NOMO-1 treated with dmso at 0.1 percent for 144 hours (cell line): ENCODE measurements around the gene HOXA4.

Experiments used
- DNase-seq: peaks from one replicate; lab custom pipeline; 2025; ENCODE audit not compliant: unreplicated experiment; lab: John Stamatoyannopoulos, UW

The HOXA4 gene

GRCh38 chr7:27169658-27170425 is 39.3 kb upstream of the HOXA4 start:
- DNase-seq, result no peak

GRCh38 chr7:27168265-27168947 is 37.8 kb upstream of the HOXA4 start:
- DNase-seq, result no peak

DNA sequence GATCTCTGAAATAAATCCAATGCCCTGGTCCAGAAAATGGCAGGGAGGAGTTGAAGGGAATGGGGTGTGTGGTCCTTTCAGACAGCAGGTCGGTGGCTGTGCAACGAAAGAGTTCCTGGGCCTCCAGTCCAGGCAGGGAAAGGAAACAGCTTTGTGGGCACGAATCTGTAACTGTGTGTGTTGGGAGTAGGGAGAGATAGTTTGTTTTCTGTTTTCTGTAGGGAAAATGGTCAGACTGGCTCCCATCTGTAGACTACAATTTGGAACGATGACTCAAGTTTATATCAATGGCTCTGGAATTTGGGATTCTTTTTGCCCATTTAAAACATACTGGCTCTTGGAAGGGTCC is 37.3 kb upstream of the HOXA4 start:
- no peak for DNase-seq

GRCh38 chr7:27166531-27167505 is 36.3 kb upstream of the HOXA4 start:
- no peak for DNase-seq

DNA sequence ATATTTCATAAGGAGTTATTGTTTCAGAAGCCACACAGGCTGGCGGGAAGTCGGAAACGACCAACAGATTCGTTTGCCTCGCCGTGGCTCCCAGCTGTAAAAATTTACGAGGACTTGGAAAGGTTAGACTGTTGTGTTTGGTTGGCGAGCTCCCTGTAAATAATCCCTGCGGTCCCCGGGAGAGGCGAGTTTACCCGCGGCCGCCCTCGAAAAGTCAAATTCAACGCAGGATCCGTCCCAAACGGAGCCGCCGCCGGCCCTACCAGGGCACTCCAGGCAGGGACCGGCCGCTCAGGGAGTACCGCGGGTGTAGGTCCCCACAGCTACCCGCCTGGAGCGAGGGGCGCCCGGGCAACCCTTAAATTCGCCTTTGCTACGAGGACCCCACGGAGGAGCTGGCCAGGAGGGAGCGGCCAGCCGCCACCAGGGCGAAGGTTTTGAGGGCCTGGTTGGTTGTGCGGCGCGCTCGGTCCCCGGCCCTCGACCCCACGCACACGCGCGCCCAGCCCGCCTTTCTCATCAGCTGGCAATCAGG is 35.5 kb upstream of the HOXA4 start:
- DNase-seq, result no peak

- peak; percentile 81 for DNase-seq
Measured at GRCh38 chr7:27165089-27165995, 34.8 kb upstream of the HOXA4 start, which contains the start of gene HOXA9. Gene HOXA9, minus strand, starts transcription at chr7:27165537. Its CDS starts 80 bp downstream, at chr7:27165457.

- no peak for DNase-seq
Measured at GRCh38 chr7:27164367-27165088, 34.0 kb upstream of the HOXA4 start.

- DNase-seq, result no peak
Measured at GRCh38 chr7:27164045-27164366, 33.4 kb upstream of the HOXA4 start.

DNA sequence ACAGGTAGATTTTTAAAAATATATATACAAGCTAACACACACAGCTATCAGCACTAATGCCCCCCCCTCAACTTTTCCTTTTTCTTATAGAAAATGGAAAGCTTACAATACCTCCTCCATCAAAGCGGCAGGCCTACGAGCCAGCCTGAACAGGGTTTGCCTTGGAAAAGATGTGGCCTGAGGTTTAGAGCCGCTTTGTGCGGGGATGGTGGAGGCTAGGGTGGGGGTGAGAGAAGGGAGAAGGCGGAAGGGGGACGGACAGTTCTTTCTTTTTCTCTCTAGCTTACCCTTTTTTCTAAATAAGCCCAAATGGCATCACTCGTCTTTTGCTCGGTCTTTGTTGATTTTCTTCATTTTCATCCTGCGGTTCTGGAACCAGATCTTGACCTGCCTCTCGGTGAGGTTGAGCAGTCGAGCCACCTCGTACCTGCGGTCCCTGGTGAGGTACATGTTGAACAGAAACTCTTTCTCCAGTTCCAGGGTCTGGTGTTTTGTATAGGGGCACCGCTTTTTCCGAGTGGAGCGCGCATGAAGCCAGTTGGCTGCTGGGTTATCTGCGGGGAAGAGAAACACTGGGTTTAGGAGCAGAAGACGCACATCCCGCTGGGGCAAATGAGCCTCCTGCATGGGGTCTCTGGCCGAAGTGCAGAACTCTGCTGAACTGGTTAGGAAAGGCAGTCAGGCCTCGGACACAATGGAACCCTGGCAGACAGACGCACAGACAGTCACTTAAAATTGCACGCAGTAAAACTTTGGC is 32.9 kb upstream of the HOXA4 start:
- no peak for DNase-seq

DNA sequence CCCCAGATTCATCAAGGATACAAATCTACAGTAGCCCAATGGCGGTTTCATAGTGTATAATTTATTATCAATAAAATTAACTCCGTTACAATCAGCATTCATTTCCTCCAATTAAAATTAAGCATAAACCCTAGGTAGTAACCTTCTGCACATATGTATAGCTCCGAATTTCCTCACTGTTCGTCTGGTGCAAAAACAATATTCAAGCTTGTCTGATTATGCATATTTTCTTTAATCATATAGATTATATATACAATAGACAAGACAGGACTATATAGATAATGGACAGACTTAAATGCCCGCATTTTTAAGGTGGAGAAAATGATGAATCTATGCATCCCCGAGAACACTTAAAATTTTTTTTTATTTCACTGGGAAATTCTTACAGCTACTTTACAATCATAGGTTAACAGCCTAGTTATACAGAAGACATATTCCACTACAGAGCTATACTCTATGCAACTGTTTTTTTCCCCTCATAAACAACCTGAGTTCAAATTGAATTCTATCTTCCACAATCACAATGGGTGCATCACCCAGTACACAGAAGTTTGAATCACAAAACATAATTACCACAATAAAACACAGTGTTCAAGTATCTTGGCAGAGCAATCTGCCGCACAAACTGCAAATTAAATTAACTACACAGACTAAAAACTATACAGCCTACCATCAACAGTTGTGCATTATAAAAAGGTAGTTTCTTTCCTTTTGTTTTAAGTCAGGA is 32.2 kb upstream of the HOXA4 start:
- DNase-seq, result no peak

DNA sequence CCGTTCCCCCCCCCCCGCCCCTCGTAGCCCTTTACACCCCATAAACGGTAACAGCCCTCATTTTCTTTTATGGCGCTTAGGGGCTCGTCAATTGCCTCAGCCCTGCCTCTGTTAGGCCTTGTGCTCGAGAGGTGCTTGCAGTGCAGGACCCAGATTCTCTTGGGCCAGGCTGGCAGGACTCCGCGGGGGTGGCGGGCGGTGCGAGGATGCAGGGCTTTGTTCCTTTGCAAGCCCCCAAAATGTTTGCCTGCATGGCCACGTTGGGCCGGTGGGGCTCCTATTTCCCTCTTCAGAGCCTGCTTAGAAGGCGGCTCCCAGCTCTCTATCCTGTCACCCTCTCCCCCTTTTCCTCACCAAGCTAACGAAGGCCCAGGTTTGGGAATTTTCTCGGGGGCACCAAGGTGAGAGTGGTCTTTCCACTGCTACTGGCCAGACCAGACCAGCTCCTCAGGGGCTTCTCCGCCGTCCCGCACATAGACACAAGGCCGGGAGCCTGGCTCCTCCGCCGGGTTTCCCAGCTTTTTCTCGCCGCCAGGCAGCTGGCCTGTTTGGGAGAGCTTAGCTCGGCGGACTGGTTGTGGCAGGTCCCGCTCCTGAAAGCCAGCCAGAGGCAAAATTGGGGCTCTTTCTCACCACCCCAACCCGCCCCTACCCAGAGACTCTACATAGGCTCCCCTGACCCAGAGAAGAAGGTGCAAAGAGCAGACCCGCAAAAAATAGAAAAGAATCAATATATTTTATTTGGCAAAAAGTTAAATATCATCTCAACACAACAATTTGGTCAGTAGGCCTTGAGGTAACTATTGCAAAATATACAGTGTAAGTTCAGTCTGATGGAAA is 31.4 kb upstream of the HOXA4 start:
- DNase-seq, result no peak

DNA sequence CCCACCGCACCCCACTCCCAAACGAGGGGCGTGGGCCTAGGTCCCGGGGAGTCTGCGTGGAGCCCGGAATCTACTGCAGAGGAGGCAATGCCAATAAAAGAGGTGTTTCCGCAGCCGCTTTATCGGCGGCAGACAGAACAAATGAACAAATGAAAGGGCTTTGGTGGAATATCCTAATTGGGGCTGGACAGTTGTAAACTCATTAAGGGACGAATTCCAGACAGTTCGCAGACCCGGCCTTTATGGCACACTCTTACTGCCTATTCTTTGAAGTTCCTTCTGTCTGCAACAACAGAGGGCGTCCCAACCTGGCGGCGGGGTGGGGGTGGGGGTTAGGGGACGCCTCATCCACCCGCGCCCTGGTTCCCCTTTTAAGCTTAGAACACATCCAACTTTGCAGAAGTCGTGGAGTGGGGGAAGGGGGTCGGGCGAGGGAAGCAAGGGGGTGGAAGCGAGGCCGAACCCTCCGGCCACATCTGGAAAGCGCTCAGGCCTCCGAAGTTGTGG is 30.7 kb upstream of the HOXA4 start:
- peak; percentile 63 for DNase-seq

GRCh38 chr7:27160546-27161213 is 30.1 kb upstream of the HOXA4 start:
- peak; percentile 74 for DNase-seq

DNA sequence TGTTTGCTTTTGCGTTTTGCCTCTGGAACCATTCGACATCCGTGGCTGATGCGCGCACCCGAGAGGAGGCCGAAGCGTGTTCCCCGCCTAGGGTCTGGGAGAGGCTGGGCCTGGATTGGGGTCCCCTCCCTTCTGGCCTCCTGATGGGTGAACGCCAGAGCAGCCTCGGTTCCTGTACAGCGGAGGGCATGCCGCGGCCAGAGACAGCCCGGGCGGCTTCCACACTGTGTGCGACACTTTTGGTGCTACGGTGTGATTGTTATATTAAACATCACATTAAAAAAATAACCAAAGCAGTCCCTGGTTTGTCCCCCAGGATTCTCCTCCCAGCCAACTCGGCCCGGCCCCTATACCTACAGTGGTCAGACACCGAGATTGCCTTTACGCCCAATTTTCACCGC is 29.6 kb upstream of the HOXA4 start:
- no peak for DNase-seq

- DNase-seq, result no peak
Measured at GRCh38 chr7:27159266-27160144, 28.9 kb upstream of the HOXA4 start.
